HG02588 (cell line): Measurements from ENCODE around the gene UBAP2.
A peak's percentile ranks its signal among the peaks of the same experiment; 100 is the strongest.

Source experiments
- ATAC-seq: cut with Tn5 transposase; IDR thresholded peaks from one replicate; pipeline ENCODE4 v1.9.1; 2021; ENCODE audit warnings: mild to moderate bottlenecking, moderate library complexity; ENCODE audit not compliant: unreplicated experiment

UBAP2 gene, protein sequence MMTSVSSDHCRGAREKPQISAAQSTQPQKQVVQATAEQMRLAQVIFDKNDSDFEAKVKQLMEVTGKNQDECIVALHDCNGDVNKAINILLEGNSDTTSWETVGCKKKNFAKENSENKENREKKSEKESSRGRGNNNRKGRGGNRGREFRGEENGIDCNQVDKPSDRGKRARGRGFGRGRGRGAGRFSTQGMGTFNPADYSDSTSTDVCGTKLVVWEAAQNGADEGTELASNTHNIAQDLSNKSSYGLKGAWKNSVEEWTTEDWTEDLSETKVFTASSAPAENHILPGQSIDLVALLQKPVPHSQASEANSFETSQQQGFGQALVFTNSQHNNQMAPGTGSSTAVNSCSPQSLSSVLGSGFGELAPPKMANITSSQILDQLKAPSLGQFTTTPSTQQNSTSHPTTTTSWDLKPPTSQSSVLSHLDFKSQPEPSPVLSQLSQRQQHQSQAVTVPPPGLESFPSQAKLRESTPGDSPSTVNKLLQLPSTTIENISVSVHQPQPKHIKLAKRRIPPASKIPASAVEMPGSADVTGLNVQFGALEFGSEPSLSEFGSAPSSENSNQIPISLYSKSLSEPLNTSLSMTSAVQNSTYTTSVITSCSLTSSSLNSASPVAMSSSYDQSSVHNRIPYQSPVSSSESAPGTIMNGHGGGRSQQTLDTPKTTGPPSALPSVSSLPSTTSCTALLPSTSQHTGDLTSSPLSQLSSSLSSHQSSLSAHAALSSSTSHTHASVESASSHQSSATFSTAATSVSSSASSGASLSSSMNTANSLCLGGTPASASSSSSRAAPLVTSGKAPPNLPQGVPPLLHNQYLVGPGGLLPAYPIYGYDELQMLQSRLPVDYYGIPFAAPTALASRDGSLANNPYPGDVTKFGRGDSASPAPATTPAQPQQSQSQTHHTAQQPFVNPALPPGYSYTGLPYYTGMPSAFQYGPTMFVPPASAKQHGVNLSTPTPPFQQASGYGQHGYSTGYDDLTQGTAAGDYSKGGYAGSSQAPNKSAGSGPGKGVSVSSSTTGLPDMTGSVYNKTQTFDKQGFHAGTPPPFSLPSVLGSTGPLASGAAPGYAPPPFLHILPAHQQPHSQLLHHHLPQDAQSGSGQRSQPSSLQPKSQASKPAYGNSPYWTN

DNA sequence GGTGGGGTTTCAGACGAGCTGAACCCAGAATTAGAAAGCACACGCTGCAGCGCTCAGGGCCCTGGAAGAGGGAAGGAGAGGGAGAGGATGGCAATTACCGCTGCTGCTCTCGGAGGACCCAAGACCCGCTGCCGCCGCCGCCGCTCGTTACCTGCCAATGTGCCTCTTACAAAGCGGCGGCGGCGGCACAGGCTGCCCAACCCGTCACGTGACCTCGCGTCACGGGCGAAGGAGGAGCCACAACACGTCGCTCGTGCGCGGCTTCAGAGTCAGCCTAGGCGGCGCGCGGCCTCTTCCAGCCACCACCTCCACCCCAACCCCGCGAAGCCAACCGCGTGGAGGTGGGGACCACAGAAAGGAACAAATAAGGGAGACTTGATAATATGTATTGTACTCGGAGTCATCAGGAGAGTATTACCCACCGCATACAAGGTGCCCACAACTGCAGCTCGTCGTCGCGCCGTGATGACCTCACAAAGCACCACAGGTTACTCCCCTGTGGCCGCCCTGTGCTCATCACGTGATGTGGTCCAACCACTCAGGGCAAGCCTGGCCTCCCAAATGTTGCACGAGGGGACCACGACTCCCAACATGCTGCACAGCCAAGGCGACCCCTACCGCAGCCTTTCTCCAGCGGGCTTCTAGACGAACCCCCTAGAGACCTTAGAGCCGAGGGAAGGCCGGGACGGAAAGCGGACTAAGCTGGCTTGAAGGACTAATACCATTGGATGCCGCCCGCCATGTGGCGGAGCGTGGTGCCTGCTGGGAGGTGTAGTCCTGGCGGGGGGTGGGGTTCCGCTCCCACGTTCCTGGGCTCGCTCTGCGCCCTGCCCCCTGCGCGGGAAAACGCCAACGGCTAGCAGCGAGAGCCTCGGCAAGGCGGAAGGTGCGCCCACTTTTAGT lies at the start of gene UBAP2:
TSS of gene UBAP2 (minus strand) at position 161 of the 903 bp plus-strand sequence. CDS start 31,739 bp downstream, outside the sequence.
- peak; percentile 74 for ATAC-seq

DNA sequence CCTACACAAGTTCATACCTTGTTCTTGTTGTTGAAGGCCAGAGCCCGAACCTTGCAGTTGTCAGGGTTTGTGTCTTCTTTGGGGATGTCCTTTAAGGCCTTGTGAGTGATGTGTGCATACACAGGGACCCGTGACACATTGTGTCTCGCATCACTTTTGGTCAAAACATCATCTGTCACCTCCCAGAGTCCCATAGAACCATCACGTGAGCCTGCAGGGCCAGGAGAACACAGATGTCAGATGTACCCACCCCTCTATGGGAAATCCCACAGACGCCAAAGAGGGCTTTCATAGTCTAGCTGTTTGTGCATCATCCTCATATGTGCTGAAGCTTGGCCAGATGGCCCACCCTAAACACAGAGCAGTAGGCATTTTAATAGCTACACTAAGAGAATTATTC lies 49.6 kb upstream of the UBAP2 start:
- peak; percentile 50 for ATAC-seq

DNA sequence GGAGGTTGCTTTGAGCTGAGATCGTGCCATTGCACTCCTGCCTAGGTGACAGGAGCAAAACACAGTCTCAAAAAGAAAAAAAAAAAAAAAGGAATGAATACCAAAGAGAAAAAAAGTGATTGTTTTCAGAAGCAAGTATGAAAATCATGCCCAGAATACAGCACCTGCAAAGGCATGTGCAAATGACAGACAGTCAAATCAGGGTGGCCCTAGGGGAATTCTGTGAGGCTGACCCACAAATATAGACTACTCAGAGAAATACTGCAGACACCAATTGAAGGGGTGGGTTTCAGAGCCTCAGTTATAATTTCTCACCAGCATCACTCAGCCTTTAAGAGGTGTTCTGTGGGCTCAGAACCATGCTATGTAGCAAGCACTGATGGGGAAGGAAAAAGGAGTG lies 49.2 kb upstream of the UBAP2 start:
- ATAC-seq: peak; percentile 78

DNA sequence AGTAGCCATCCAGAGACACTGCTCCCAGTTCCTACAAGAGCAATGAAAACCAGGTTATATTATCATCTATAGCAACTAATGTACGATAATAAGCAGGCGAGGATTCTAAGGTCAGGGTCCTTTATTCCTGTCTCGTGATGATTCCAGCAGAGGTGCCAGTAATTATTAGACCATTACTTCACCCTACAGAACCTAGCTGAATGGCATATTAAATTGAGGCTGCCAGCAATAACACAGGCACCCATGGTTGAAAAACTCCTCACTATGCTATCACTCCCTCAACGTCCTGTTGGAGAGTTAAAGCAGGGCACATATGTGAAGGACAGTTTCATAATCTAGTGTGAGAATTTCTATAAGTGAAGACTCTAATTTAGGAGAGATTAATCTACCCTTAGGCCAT lies 48.1 kb upstream of the UBAP2 start:
- no peak for ATAC-seq

DNA sequence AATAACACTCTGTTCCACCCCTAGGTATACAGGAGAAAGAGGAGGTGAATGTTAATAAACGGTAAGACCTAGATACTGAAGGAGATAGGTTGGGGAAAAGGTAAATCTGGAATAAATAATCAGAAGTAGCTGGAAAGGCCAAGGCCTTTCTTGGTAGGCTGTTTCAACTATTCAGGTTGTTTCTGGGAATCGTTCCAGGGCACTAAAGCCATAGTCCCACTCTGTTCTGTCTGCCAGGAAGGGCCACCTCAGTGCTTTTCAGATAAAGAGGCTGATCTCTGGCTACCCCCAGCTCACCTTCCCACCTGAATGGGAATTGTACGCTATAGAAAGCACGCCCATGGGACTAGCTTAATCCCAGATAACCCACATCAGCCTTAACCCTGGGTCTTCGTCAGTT lies 44.9 kb upstream of the UBAP2 start:
- ATAC-seq: no peak

DNA sequence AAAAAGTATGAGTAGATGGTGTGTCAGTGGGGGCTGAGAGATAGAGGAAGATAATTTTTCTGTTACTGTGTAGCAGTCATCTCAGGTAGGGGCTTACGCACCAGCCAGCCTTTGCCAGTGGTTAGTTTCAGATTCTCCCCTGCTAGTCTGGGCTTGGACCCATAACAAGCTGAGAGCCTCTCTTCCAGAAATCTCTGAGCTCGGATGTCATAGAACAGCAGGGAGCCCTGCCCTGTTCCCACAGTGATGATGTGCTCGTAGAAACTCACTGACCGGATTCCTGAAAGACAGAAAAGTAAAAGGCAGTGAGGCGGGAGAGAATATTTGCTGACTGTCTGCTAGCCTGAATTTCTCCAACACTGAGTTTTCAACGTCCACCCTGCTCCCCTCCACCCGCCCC lies 40.6 kb upstream of the UBAP2 start:
- no peak for ATAC-seq

DNA sequence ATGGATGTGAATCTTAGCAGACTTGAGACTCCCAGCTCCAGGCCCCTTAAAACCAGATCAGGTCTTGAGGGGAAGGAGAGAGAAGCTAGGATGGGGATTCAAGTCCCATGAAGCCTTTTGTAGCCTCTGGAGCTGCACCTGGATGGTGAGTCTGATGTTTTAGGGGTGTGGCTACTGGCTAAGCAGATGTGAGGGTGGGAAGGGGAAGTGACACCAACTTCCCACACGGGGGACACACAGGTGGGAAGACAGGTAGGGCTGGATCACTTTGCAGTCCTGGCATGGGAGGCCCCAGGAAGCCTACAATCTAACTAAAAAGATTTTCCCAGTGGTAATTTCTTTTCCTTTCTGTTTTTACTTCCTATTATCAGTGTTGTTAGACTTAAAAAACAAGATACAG lies 38.7 kb upstream of the UBAP2 start:
- ATAC-seq: no peak

DNA sequence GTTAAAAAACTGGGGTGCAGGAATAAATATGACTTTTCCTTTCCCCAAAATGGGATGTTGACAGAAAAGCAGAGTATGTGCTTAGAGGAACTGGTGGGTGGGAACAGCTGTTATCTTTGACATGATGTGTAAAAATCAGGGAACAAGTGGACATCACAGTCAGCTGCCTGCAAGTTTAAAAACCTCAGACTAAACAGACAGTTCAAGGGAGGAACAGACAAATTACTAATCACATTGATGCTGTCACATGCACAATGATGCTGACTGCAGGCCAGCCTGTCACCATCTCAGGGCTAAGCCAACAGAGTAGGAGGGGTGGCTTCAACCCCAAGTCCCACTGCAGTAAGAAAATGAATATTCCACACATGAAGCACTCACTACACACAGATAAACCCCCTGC lies 38.2 kb upstream of the UBAP2 start:
- no peak for ATAC-seq

DNA sequence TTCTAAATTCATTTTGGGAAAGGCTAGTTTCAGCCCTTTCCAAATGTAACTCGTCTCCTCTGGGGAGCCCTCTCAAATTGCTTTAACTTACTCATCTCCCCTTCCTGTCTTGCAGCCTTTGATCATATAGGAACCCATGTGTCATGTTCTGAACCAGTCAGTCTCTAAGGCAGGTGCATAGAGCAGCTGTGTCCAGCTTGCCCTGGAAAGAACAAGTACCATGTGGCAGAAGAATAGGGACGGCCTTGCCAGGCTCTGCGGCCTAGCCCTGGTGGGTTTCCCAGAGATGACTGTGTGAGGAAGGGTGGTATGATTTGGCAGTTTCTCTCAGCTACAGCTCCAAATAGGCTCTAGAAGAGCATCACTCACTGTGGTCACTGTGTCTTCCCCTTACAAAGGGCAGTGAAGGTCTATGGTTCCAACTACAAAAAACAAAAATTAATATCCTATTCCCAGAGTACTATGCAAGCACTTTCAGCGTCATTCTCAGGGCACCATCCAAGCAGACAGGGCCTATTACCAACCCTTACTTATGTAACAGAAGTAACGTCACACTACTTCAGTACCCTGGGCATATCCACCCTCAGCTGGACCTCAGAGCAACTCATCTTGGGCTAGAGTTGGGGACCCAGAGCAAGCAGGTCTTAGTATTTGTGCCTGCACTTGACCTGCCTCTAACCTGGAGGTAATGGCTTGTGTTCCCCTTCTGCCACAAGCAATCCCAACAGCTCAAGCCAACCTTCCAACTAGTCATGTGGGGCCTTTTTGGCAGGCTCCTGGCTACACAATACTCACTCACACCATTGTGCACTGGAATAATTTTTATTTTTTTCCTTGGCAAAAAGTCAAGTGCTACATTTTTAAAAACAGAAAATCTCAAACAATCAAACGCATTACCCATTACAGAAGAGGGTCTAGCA lies 37.2 kb upstream of the UBAP2 start:
- ATAC-seq: no peak

DNA sequence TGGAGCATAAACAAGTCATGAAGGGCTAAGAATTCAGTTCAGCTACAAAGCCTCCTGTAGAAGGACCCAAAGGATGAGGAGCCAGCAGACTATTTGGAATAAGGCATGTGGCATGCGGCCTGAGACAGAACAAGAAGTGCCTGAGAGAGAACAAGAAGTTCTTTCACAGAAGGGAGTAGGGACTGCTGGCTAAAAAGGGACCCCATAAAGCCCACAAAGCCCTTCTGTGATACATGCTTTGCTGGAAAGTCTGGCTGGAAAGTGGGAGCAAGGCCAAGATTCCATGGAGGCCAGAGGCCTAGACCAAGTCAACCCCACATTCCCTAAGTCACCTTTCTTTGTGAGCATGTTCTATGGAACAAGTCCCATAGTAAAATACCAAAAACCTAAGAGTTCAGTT lies 35.9 kb upstream of the UBAP2 start:
- ATAC-seq: no peak

DNA sequence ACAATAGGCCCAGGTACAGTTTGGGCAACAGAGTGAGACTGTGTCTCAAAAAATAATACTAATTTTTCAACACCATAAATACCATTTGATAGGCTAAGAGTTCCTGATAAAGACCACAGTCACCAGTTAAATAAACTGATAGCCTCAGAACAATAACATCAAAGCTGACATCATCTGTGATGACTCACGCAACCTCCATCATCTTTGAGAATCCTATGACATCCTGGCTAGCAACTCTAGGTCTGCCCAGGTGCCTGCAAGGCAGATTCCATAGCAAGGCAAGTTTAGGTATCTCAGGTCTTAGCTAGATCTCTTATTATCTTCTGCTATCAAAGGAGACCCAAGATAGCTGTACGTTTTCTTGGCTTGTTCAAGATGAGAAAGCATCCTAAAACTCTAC lies 30.5 kb upstream of the UBAP2 start:
- no peak for ATAC-seq

DNA sequence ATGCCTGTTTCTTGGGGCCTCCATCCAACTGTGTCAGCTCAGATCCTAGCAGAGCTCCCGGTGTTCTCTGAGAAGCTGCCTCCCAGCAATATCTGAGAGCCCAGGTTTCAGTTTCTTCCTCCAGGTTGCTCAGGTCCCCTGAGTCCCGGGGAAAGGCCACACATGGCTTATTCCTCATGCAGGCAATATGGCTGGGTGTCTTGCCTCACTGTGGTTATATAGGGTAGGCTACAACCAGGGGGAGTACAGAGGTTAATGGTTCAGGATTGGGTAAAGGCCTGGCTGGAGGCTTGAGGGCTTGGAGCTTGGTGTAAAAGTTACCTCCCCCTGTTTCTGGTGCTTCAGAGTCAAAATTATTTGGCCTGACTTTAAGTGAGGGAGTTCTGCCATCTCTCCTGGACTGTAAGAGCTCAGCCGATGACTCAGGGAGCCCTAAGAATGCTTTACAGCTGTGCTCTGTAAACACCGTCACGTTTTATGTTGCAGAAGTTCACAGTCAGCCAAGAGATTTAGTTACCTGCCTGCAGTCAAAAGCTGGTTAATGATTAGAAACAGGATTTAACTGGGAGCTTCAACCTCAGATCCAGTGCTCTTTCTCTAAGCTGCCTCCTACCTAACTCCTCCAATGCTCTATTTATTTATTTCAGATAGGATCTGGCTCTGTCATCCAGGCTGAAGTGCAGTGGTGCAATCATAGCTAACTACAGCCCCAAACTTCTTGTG lies 24.3 kb upstream of the UBAP2 start:
- no peak for ATAC-seq

DNA sequence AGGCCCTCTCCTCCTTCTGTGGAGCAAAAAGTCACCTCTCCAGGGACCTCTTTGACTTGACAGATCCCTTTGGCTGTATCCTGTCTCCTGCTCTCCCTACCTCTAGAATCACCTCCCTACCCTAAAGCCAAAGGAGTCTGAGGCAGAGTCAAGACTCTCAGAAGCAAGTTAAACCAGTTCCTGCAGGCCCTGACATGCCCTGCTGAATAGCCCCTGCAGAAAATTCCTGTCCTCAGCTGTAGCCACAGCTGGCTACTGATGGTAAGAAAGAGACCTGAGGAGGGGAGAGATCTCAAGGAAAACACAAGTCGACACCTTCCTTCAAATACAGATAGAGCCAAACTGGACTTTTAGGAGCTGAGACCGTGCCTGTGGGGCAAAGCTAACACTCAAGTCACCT lies 23.7 kb upstream of the UBAP2 start:
- ATAC-seq: no peak

DNA sequence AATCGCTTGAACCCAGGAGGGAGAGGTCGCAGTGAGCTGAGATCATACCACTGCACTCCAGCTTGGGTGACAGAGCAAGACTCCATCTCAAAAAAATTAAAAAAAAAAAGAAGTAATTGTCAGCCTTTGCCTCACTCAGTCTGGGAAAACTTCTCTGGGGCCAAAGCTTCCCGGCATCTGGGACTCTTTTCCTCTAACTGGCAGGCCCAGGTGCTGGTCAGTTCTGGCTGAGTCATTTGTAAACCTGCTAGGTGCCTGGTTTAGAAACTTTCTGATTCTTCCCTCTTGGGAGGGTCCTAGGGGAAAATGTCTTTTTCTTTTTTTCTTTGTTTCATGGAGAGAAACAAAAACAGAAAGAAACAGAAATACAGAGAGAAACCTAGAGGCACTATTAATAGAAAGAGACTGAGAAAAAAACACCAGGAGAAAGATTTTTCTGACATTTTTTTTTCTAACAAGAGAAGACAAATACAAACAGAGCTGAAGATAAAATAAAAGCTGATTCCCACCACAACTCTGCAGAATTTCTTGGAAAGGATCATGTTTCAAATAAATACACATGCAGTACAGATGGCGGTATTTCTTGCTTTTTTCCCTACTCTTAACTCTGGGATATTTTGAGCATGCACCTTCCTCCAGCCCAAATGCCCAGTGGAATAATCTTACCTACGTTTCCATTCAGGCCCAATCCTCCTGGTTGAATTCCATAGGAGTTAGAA lies 22.1 kb upstream of the UBAP2 start:
- ATAC-seq: no peak

DNA sequence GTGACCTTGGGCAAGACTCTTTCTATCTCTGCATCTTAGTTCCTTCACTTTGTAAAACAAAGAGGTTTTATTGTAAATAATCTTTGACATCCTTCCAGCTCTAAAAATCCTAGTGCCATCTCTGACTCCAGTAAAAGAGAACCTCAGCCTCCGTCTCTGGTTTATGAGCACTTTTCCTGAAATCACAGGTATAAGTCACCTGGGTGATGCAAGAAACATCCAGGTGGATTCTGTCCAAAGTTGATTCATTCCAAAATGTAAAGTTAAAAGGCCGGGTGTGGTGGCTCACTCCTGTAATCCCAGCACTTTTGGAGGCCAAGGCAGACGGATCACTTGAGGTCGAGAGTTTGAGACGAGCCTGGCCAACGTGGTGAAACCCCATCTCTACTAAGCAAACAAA lies 21.1 kb upstream of the UBAP2 start:
- no peak for ATAC-seq

DNA sequence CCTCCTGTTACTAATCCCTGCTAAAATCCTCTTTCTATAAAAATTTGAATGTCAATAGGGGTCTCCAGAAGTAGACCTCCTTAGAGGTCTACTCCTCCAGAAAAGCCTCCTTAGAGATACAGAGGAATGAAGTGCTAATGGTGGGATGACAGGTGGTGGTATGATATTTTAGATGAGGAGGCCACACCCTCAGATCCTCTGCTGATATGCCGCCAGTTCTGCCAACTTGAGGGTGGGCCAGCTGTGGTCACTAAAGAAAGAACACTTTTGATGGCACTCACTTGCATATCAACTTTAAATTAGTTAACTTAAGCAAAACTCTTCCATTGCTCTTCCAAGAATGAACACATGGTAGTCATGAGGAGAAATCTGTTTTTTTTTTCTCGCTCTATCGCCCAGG lies 16.9 kb upstream of the UBAP2 start:
- no peak for ATAC-seq

DNA sequence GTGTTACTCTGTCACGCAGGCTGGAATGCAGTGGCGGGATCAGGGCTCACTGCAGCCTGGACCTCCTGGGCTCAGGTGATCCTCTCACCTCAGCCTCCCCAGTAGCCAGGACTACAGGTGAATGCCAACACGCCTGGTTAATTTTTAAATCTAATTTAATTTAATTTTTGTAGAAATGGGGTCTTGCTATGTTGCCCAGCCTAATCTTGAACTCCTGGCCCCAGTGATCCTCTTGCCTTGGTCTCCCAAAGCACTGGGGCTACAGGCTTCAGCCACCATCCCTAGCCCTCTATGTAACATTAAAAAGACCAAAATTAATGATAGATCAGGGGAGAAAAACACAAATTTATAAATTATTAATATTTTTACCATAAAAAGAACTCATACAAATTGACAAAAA lies 11.3 kb upstream of the UBAP2 start:
- ATAC-seq: no peak

DNA sequence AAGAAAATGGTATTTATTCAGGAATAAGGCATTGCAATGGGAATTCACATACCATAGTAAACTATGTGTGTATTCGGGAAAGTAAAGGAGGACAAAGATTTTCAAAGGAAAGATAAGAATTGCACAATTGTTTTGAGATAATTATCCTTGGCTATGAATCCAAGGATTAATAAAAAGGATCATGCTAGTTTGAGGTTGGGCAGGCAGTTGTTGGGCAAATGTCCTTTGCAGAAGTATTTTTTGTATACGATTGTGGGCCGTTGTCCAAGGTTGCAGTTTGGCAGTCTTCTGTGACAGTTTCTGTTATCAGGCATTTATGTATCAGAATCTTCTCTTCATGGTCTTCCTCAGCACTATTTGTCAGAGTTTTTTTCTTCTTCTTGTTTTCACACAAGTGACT lies 10.6 kb upstream of the UBAP2 start:
- ATAC-seq: no peak
